Effector memory CD8-positive, alpha-beta T cell (primary cell): ENCODE data around the gene METAP1D.

Source experiments
- ATAC-seq: fragments of 150-1000 bp; cut with Tn5 transposase; replicated peaks from 2 replicates; pipeline ENCODE4 v1.10.0; 2021; ENCODE audit warnings: mild to moderate bottlenecking, moderate library complexity
- DNase-seq, 3 experiments: peaks; one replicate each; pipeline ENCODE4 v3.0.0; 2021
- H3K27ac Mint-ChIP-seq, 2 donors: one replicate each; pipeline ENCODE4 v1.8.0; 2022; ENCODE audit warnings: mild to moderate bottlenecking in 2 of 2, mixed read lengths in 2 of 2, moderate library complexity in 2 of 2
- H3K27me3 Mint-ChIP-seq, 2 donors: one replicate each; pipeline ENCODE4 v1.8.0; 2022; ENCODE audit warnings: mixed read lengths in 2 of 2
- H3K36me3 Mint-ChIP-seq: one replicate; pipeline ENCODE4 v1.8.0; 2022; ENCODE audit warnings: mild to moderate bottlenecking, moderate library complexity, mixed read lengths; ENCODE audit not compliant: insufficient read depth
- H3K4me1 Mint-ChIP-seq, 2 donors: one replicate each; pipeline ENCODE4 v1.8.0; 2022; ENCODE audit warnings: low read depth in 2 of 2, mixed read lengths in 2 of 2
- H3K4me3 Mint-ChIP-seq, 2 donors: one replicate each; pipeline ENCODE4 v1.8.0; 2022; ENCODE audit warnings: mild to moderate bottlenecking in 2 of 2, mixed read lengths in 2 of 2, moderate library complexity in 2 of 2
- H3K9me3 Mint-ChIP-seq, 2 donors: one replicate each; pipeline ENCODE4 v1.8.0; 2022; ENCODE audit warnings: mixed read lengths in 2 of 2

METAP1D gene

GRCh38 chr2:172096626-172097547 lies 97.1 kb downstream of the METAP1D start:
- H3K4me3 Mint-ChIP-seq, result peak overlapping the region; percentile 83 to 85
- ATAC-seq, result no peak
- H3K27ac Mint-ChIP-seq, result no peak overlapping the region
- peaks cover 58% of the 10 kb centered on the region for H3K36me3 Mint-ChIP-seq
- H3K27me3 Mint-ChIP-seq, result peaks cover 72 to 85% of the 10 kb centered on the region in 2 donors
- H3K4me1 Mint-ChIP-seq, result peaks cover 39 to 41% of the 10 kb centered on the region in 2 donors
- H3K9me3 Mint-ChIP-seq, result no peaks in the 10 kb centered on the region
- DNase-seq, result no peak

- Mint-ChIP-seq H3K27me3 (peaks cover 72 to 85% of the 10 kb centered on the region in 2 donors), H3K9me3 (no peaks in the 10 kb centered on the region), H3K27ac (no peak overlapping the region), H3K4me3 (peak overlapping the region in 1 of 2 donors; percentile 85), H3K36me3 (peaks cover 60% of the 10 kb centered on the region), H3K4me1 (peaks cover 46% of the 10 kb centered on the region in 2 donors)
- DNase-seq (no peak), ATAC-seq (no peak)
These were observed 97.9 kb downstream of the METAP1D start for GRCh38 chr2:172097557-172098131.

- Mint-ChIP-seq H3K4me1 (peaks cover 45 to 52% of the 10 kb centered on the region in 2 donors), H3K27me3 (peaks cover 66 to 82% of the 10 kb centered on the region in 2 donors), H3K27ac (no peak overlapping the region), H3K9me3 (no peaks in the 10 kb centered on the region), H3K4me3 (peak overlapping the region; percentile 5 to 34), H3K36me3 (peaks cover 62% of the 10 kb centered on the region)
- DNase-seq (no peak), ATAC-seq (no peak)
These were observed 98.5 kb downstream of the METAP1D start for GRCh38 chr2:172098287-172098649.

GRCh38 chr2:172098650-172099471 lies 99.1 kb downstream of the METAP1D start:
- H3K27ac Mint-ChIP-seq, result no peak overlapping the region
- H3K4me1 Mint-ChIP-seq, result peaks cover 43 to 56% of the 10 kb centered on the region in 2 donors
- peak overlapping the region; percentile 5 to 34 for H3K4me3 Mint-ChIP-seq
- ATAC-seq (no peak), DNase-seq (no peak)
- peaks cover 64 to 81% of the 10 kb centered on the region in 2 donors for H3K27me3 Mint-ChIP-seq
- H3K9me3 Mint-ChIP-seq, result no peaks in the 10 kb centered on the region
- peaks cover 63% of the 10 kb centered on the region for H3K36me3 Mint-ChIP-seq

- peaks cover 47 to 58% of the 10 kb centered on the region in 2 donors for H3K4me1 Mint-ChIP-seq
- no peak for DNase-seq
- H3K9me3 Mint-ChIP-seq, result no peaks in the 10 kb centered on the region
- H3K27me3 Mint-ChIP-seq, result peaks cover 67 to 84% of the 10 kb centered on the region in 2 donors
- H3K4me3 Mint-ChIP-seq, result peak overlapping the region; percentile 48 to 91
- peaks cover 60% of the 10 kb centered on the region for H3K36me3 Mint-ChIP-seq
- no peak overlapping the region for H3K27ac Mint-ChIP-seq
- ATAC-seq, result no peak
These were observed 99.8 kb downstream of the METAP1D start for GRCh38 chr2:172099472-172100079.

- Mint-ChIP-seq H3K4me3 (peak overlapping the region; percentile 82 to 91), H3K27me3 (peaks cover 67 to 84% of the 10 kb centered on the region in 2 donors), H3K36me3 (peaks cover 57% of the 10 kb centered on the region), H3K4me1 (peaks cover 45 to 55% of the 10 kb centered on the region in 2 donors), H3K9me3 (no peaks in the 10 kb centered on the region), H3K27ac (no peak overlapping the region)
- no peak for ATAC-seq
- no peak for DNase-seq
These were observed 100.6 kb downstream of the METAP1D start for GRCh38 chr2:172100080-172100934.

- peak overlapping the region; percentile 75 to 89 for H3K27ac Mint-ChIP-seq
- no peaks in the 10 kb centered on the region for H3K9me3 Mint-ChIP-seq
- no peak for DNase-seq
- peaks cover 55% of the 10 kb centered on the region for H3K36me3 Mint-ChIP-seq
- peaks cover 67 to 84% of the 10 kb centered on the region in 2 donors for H3K27me3 Mint-ChIP-seq
- ATAC-seq, result no peak
- H3K4me1 Mint-ChIP-seq, result peaks cover 41 to 46% of the 10 kb centered on the region in 2 donors
- H3K4me3 Mint-ChIP-seq, result peak overlapping the region; percentile 82 to 91
These were observed 101.4 kb downstream of the METAP1D start for GRCh38 chr2:172100935-172101820.

- H3K27ac Mint-ChIP-seq, result peak overlapping the region; percentile 75 to 89
- H3K9me3 Mint-ChIP-seq, result no peaks in the 10 kb centered on the region
- peak overlapping the region; percentile 82 to 91 for H3K4me3 Mint-ChIP-seq
- DNase-seq (no peak), ATAC-seq (peak; percentile 30)
- H3K27me3 Mint-ChIP-seq, result peaks cover 66 to 84% of the 10 kb centered on the region in 2 donors
- peaks cover 57% of the 10 kb centered on the region for H3K36me3 Mint-ChIP-seq
- H3K4me1 Mint-ChIP-seq, result peaks cover 41% of the 10 kb centered on the region in 2 donors
These were observed 102.2 kb downstream of the METAP1D start for GRCh38 chr2:172101821-172102390.

GRCh38 chr2:172102391-172103359 lies 102.9 kb downstream of the METAP1D start, which contains the start of gene DLX2:
Gene DLX2 (minus strand): TSS chr2:172102900. CDS start chr2:172102538, 362 bp downstream.
- H3K4me3 Mint-ChIP-seq, result peak within 1 kb of the TSS; percentile 82 to 91
- peak in 1 of 3 experiments; percentile 49 for DNase-seq
- H3K36me3 Mint-ChIP-seq, result peaks cover 57% of the 10 kb centered on the region

GRCh38 chr2:172103471-172104272 lies 103.9 kb downstream of the METAP1D start:
- ATAC-seq, result peak; percentile 34
- H3K4me1 Mint-ChIP-seq, result peaks cover 40% of the 10 kb centered on the region in 2 donors
- H3K27ac Mint-ChIP-seq, result peak overlapping the region; percentile 35 to 89
- peak overlapping the region; percentile 82 to 91 for H3K4me3 Mint-ChIP-seq
- DNase-seq, result peak; percentile 59 to 69 (median 60)
- peaks cover 53% of the 10 kb centered on the region for H3K36me3 Mint-ChIP-seq
- peaks cover 67 to 85% of the 10 kb centered on the region in 2 donors for H3K27me3 Mint-ChIP-seq
- no peaks in the 10 kb centered on the region for H3K9me3 Mint-ChIP-seq

More at GRCh38 chr2:172102391-172103359, 102.9 kb downstream of the METAP1D start, which contains the start of gene DLX2:
- Mint-ChIP-seq H3K9me3 (no peaks in the 10 kb centered on the region), H3K27ac (peak within 1 kb of the TSS; percentile 75 to 89), H3K4me1 (peaks cover 39 to 41% of the 10 kb centered on the region in 2 donors), H3K27me3 (peaks cover 64 to 84% of the 10 kb centered on the region in 2 donors)
- ATAC-seq, result peak; percentile 61
